Measurements from ENCODE around the gene DRGX. TPM values are rescaled to one million over a fixed set of nuclear protein-coding genes. Genes with fewer than 3 reads are reported as not detected.

DRGX gene
- total RNA-seq, 2 donors from 2014 or later: not detected

DNA sequence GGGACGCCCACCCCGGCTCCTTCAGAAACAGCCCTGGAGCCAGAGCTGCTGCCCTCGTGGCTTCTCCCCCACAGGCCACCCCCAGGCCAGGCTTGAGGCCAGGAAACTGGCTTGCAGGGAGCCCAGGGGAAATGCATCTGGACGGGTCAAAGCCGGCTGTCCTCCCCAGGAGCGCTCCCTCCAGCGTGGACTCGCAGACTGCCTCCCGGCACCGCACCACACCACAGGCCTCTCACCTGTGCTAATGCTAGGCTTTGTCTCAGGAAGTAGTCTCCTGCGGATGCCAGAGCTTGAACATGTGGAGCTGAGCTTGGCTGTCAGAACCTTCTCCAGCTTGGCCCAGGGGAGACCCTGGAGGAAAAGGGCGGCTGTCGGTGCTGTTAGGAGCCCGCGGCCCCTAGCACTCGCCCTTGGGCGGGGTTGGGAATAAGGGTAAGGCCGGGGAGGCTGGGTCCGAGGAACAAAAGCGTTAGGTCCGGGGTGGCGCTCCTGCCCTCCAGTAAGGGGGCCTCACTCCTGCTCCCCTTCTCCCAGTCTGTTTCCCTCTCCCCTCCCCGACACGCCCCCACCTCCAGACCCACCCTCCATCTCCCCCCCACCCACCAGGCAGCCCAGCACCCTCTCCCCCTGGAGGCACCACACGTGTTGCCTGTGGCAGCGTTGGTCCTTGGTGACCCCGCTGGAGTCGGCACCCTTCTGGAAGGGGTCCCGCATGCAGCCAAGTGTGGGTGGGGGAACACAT is 21.6 kb upstream of the DRGX start:
- H3K27ac Mint-ChIP-seq: no peak overlapping the region
- no peak for ATAC-seq (replicated peaks in 1 of 2)

GRCh38 chr10:49415846-49416245 is 20.0 kb upstream of the DRGX start:
- Mint-ChIP-seq H3K9me3 (no peaks in the 10 kb centered on the region), H3K36me3 (ENCODE audit: insufficient read depth in 2 of 2) (no peaks in the 10 kb centered on the region), H3K4me1 (ENCODE audit: low read depth) (no peaks in the 10 kb centered on the region), H3K4me3 (no peak overlapping the region), H3K27me3 (ENCODE audit: low read depth) (peaks cover 14% of the 10 kb centered on the region), H3K27ac (no peak overlapping the region)
- ATAC-seq (replicated peaks in 1 of 2): no peak
- no peak for DNase-seq

More for the DNA sequence above, 21.6 kb upstream of the DRGX start:
- no peaks in the 10 kb centered on the region for H3K9me3 Mint-ChIP-seq
- peaks cover 8% of the 10 kb centered on the region for H3K27me3 Mint-ChIP-seq (ENCODE audit: low read depth)
- H3K36me3 Mint-ChIP-seq (ENCODE audit: insufficient read depth in 2 of 2): no peaks in the 10 kb centered on the region
- no peaks in the 10 kb centered on the region for H3K4me1 Mint-ChIP-seq (ENCODE audit: low read depth)
- no peak for DNase-seq
- H3K4me3 Mint-ChIP-seq: no peak overlapping the region

- no peaks in the 10 kb centered on the region for H3K36me3 Mint-ChIP-seq (ENCODE audit: insufficient read depth in 2 of 2)
- H3K4me1 Mint-ChIP-seq (ENCODE audit: low read depth): no peaks in the 10 kb centered on the region
- no peak overlapping the region for H3K4me3 Mint-ChIP-seq
- no peak overlapping the region for H3K27ac Mint-ChIP-seq
- H3K9me3 Mint-ChIP-seq: no peaks in the 10 kb centered on the region
- ATAC-seq (replicated peaks in 1 of 2): no peak
- H3K27me3 Mint-ChIP-seq (ENCODE audit: low read depth): peaks cover 19% of the 10 kb centered on the region
- no peak for DNase-seq
Observed at GRCh38 chr10:49415109-49415508, 19.2 kb upstream of the DRGX start.

DNA sequence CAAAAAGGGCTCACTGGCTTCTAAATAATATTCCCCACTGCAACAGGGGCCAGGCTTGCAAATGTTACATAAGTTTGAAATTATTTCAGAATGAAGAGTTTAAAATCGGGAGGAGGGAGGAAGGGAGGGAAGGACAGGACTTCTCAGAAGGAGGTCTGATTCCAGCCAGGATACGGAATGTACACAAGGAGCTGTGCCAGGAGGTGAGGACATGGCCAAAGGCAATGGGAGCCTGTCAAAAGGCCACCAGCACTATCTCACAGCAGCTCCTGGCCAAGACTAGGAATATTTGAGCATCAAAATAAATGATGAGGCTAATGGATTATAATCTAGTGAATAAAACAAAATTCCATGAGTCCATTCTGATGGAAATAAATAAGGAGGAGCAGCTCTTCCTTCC is 18.6 kb upstream of the DRGX start:
- Mint-ChIP-seq H3K27me3 (ENCODE audit: low read depth) (peaks cover 22% of the 10 kb centered on the region), H3K36me3 (ENCODE audit: insufficient read depth in 2 of 2) (no peaks in the 10 kb centered on the region)

GRCh38 chr10:49412571-49412970 is 16.7 kb upstream of the DRGX start:
- Mint-ChIP-seq H3K27ac (no peak overlapping the region), H3K9me3 (no peaks in the 10 kb centered on the region), H3K4me3 (no peak overlapping the region), H3K27me3 (ENCODE audit: low read depth) (peaks cover 39% of the 10 kb centered on the region), H3K4me1 (ENCODE audit: low read depth) (peaks cover 3% of the 10 kb centered on the region), H3K36me3 (ENCODE audit: insufficient read depth in 2 of 2) (no peaks in the 10 kb centered on the region)
- ATAC-seq (replicated peaks in 1 of 2) (no peak), DNase-seq (no peak)

More for the DNA sequence above, 18.6 kb upstream of the DRGX start:
- no peaks in the 10 kb centered on the region for H3K4me1 Mint-ChIP-seq (ENCODE audit: low read depth)
- no peak for DNase-seq
- no peak overlapping the region for H3K27ac Mint-ChIP-seq
- H3K4me3 Mint-ChIP-seq: no peak overlapping the region
- no peaks in the 10 kb centered on the region for H3K9me3 Mint-ChIP-seq
- no peak for ATAC-seq (replicated peaks in 1 of 2)

DNA sequence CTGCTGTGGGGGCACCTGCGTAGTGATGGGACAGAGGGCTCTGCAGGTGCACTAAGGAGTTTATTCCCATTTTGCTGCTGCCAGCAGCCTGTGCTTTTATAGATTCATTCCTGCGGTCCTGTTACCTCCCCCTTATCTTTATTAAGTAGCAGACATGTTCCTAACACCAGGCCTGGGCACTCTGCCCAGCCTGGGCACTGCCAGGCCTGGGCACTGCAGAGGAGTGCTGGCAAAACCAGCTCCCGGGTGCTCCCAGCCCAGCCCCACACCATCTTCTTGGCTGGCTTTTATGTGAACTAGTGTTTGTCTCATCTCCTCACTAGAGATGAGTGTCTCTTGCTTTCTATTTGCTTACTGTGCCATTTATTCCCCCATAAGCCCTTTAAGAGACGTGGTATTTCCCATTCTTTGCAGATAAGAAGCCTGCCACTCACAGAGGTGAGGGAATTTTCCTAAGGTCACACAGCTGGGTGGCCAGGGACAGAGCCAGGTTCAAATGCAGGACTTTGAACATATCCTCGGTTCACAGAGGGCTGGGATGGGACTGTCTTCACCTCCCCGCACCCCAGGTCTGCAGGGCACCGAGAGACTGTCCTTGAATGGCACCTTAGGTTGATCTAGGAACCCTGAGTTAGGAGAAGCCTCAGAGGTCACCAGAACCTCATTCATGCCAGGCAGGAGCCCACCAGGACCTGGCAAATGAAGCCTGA is 14.6 kb upstream of the DRGX start:
- H3K4me3 Mint-ChIP-seq: no peak overlapping the region
- no peaks in the 10 kb centered on the region for H3K9me3 Mint-ChIP-seq
- no peak overlapping the region for H3K27ac Mint-ChIP-seq
- H3K27me3 Mint-ChIP-seq (ENCODE audit: low read depth): peaks cover 49% of the 10 kb centered on the region
- DNase-seq (no peak), ATAC-seq (replicated peaks in 1 of 2) (no peak)
- H3K36me3 Mint-ChIP-seq (ENCODE audit: insufficient read depth in 2 of 2): no peaks in the 10 kb centered on the region
- peaks cover 5% of the 10 kb centered on the region for H3K4me1 Mint-ChIP-seq (ENCODE audit: low read depth)

DNA sequence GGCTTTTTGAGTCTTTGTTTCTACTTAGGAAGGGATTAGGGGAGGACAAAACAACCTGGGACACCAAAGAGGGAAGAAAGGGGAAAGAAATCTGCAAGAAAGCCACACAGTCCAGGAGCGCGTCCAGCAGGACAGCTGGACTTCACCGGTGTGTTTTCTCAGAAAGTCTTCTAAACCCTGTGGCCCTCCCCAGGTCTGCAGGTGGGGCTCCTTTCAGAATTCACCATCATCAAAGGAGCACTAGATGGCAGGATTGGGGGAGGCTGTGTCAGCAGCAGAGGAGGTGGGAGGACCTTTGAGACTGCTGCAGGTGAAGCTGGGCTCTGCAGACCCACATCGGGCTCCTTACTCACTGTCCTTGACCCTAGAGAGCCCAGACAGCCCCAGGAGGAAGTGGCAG is 13.9 kb upstream of the DRGX start:
- Mint-ChIP-seq H3K27ac (no peak overlapping the region), H3K27me3 (ENCODE audit: low read depth) (peaks cover 50% of the 10 kb centered on the region), H3K4me3 (no peak overlapping the region), H3K36me3 (ENCODE audit: insufficient read depth in 2 of 2) (no peaks in the 10 kb centered on the region), H3K4me1 (ENCODE audit: low read depth) (peaks cover 5% of the 10 kb centered on the region), H3K9me3 (no peaks in the 10 kb centered on the region)
- ATAC-seq (replicated peaks in 1 of 2) (no peak), DNase-seq (no peak)

DNA sequence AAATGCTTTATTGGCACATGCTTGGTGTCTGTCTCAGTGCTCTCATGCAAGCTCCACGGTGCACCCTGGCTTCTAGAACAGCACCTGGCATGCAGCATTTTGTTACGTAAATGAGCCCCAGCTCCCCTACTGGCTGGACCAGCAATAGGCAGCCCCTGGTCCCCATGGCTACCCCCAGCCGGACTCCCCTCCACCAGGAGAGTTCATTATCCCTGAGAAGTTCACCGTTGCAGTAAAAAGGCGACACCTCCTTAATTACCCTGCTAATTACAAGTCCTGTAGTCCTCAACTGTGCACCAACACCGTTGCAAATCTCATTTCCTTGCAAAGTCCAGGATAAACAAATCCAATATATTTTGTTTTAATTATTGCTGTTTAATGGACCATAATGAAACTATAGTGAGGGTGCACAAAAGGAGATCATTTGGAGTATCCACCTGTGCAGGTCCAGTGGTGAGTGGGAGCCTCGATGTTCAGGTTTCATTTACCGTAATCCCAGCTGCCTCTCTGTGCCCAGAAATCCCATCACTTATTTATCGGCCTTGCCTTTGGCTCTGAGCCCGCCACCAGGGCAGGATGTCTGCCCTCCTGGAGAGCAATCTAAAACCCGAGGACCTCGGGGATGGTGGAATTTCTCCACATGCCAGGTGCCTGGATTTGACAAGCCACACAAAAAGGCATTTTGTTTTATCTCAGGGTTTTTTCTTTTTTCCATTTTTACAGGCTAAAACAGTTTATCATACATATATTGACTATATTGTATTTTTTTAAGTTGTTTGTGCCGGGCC is 12.8 kb upstream of the DRGX start:
- Mint-ChIP-seq H3K4me1 (ENCODE audit: low read depth) (peaks cover 5% of the 10 kb centered on the region), H3K27me3 (ENCODE audit: low read depth) (peaks cover 60% of the 10 kb centered on the region), H3K4me3 (no peak overlapping the region), H3K27ac (no peak overlapping the region), H3K36me3 (ENCODE audit: insufficient read depth in 2 of 2) (no peaks in the 10 kb centered on the region), H3K9me3 (no peaks in the 10 kb centered on the region)
- ATAC-seq (replicated peaks in 1 of 2) (no peak), DNase-seq (peak in 1 of 2 donors; percentile 14)

DNA sequence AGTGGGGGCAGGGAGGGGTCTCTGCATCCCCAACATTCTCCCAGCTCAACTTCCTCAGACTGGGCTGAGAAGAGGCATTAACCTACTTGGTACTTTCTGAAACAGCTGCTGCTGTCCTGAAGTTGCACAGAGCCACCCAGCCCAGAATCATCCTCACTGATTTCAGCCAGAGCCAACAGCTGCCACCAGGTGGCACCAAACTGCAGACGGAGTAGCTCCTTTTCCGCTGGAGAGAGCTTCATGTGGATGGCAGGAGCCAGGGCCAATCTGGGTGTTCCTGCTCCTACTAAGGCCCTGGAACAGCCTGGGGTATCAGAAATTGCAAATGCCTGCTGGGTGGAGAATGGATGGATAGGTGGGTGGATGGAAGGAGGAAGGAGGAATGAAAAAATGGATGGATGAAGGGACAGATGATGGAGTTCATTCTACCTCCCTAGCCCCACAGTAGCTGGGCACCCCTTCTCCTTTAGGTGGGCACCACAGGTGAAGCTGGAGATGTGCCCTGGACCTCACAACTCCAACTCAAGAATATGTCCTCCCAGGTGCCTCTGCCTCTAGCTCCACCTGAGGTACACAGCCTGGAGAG is 11.8 kb upstream of the DRGX start:
- Mint-ChIP-seq H3K4me1 (ENCODE audit: low read depth) (peaks cover 5% of the 10 kb centered on the region), H3K36me3 (ENCODE audit: insufficient read depth in 2 of 2) (no peaks in the 10 kb centered on the region), H3K27me3 (ENCODE audit: low read depth) (peaks cover 69% of the 10 kb centered on the region), H3K4me3 (no peak overlapping the region), H3K9me3 (no peaks in the 10 kb centered on the region), H3K27ac (no peak overlapping the region)
- DNase-seq: peak; percentile 70
- peak; percentile 49 to 63 for ATAC-seq (replicated peaks in 1 of 2)

DNA sequence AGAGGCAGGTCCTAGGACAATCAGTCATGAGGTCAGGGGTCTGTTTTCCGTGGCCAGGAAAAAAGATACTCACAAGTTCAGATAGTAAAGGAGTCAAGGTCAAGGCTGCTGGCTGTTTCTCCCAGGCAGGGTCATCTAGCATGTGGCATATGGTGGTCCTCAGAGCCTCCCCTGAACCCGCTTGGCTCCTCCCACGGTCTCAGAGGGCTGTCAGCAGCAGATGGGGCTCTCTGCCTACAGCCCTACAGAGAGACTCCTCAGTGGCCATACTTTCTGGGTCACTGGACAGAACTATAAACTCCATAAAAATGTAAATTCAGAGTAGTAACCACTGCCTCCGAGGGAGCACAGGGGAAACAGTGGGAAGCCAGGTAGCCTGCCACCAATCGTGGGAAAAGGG is 11.3 kb upstream of the DRGX start:
- Mint-ChIP-seq H3K4me1 (ENCODE audit: low read depth) (peaks cover 5% of the 10 kb centered on the region), H3K4me3 (no peak overlapping the region), H3K36me3 (ENCODE audit: insufficient read depth in 2 of 2) (no peaks in the 10 kb centered on the region), H3K27ac (no peak overlapping the region), H3K9me3 (no peaks in the 10 kb centered on the region), H3K27me3 (ENCODE audit: low read depth) (peaks cover 71% of the 10 kb centered on the region)
- ATAC-seq (replicated peaks in 1 of 2) (peak in 1 of 2 donors; percentile 5), DNase-seq (no peak)

DNA sequence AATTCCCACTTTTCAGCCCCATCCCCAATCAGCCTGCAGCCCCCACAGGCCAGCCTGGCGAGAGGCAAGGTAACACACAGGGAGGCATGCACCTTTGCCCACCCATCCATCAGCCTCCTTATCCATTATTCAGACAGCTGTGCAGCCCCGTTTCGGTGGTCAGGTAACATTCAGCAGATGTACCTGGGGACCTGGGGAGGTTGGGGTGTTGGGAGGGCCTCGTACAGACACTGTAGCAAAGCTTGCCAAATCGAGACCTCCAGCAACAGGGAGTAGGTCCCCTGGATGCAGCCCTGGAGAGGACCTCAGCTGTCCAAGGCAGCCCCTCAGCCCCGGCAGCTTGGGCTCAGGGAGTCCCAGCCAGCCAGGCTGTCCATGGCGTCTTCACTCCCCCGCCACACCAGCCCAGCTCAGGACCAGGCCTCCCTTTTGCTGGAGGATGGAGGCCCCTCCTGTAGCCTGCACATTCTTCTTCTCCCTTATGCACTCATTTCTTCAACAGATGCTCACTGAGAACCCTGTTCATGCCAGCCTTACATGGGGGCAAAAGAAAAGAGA is 8.5 kb upstream of the DRGX start:
- peaks cover 80% of the 10 kb centered on the region for H3K27me3 Mint-ChIP-seq (ENCODE audit: low read depth)
- no peak for DNase-seq
- ATAC-seq (replicated peaks in 1 of 2): no peak
- no peaks in the 10 kb centered on the region for H3K36me3 Mint-ChIP-seq (ENCODE audit: insufficient read depth in 2 of 2)
- H3K9me3 Mint-ChIP-seq: no peaks in the 10 kb centered on the region
- H3K27ac Mint-ChIP-seq: no peak overlapping the region
- H3K4me1 Mint-ChIP-seq (ENCODE audit: low read depth): peaks cover 5% of the 10 kb centered on the region
- H3K4me3 Mint-ChIP-seq: no peak overlapping the region

GRCh38 chr10:49403363-49403762 is 7.5 kb upstream of the DRGX start:
- Mint-ChIP-seq H3K4me3 (no peak overlapping the region), H3K4me1 (ENCODE audit: low read depth) (peaks cover 11% of the 10 kb centered on the region), H3K27me3 (ENCODE audit: low read depth) (peaks cover 83% of the 10 kb centered on the region), H3K36me3 (ENCODE audit: insufficient read depth in 2 of 2) (no peaks in the 10 kb centered on the region), H3K9me3 (no peaks in the 10 kb centered on the region), H3K27ac (no peak overlapping the region)
- ATAC-seq (replicated peaks in 1 of 2) (no peak), DNase-seq (no peak)

DNA sequence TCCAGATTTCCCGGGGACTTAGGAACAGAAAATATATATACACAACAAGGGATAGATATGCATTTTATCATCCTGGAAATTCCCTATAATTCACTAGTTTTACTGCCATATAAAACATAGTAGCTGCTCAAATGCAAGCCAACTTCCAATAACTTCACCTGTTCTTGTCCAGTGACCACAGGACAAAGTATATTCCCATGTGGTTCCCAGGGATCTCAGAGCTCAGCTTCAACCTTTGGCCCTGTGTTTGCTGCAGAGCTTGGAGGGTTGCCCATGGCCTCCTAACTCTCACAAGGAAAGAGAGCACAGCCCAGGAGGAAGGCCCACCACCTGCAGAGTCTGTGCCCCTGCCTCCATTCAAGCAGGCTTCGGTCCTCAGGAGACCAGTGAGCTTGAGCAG is 4.5 kb upstream of the DRGX start:
- Mint-ChIP-seq H3K36me3 (ENCODE audit: insufficient read depth in 2 of 2) (peaks cover 0 to 2% of the 10 kb centered on the region in 2 donors), H3K4me1 (ENCODE audit: low read depth) (peaks cover 8% of the 10 kb centered on the region), H3K4me3 (no peak overlapping the region), H3K9me3 (no peaks in the 10 kb centered on the region), H3K27ac (no peak overlapping the region), H3K27me3 (ENCODE audit: low read depth) (peaks cover 84% of the 10 kb centered on the region)
- no peak for ATAC-seq (replicated peaks in 1 of 2)
- no peak for DNase-seq
